WTC11 (cell line): ENCODE measurements around the gene ARSB. TPM values are rescaled to one million over a fixed set of nuclear protein-coding genes. Genes with fewer than 3 reads are reported as not detected.

ENCODE experiments used
- ATAC-seq: fragments of 200-7000 bp; cut with Tn5 transposase; 2 replicates; pipeline ENCODE4 v1.10.0; 2021; ENCODE audit warnings: mild to moderate bottlenecking, moderate library complexity
- CTCF ChIA-PET: fragments of 300-600 bp; sonication (Branson Sonifier 250); formaldehyde crosslinking; loops from one replicate; lab custom pipeline; 2021; ENCODE audit warnings: antibody characterized with exemption; lab: Charles Lee
- POLR2A ChIA-PET: fragments of 350-600 bp; sonication (Branson Sonifier 250); formaldehyde crosslinking; loops from one replicate; lab custom pipeline; 2021; ENCODE audit warnings: antibody characterized with exemption; lab: Charles Lee
- DNase-seq: peaks from one replicate; pipeline ENCODE4 v3.0.0; 2021; ENCODE audit warnings: low spot score
- H3K27ac Mint-ChIP-seq: 2 replicates; pipeline ENCODE4 v1.8.0; 2021; ENCODE audit warnings: mixed read lengths
- H3K27me3 Mint-ChIP-seq: 2 replicates; pipeline ENCODE4 v1.8.0; 2021; ENCODE audit warnings: low read depth, mild to moderate bottlenecking, moderate library complexity, mixed read lengths
- H3K36me3 Mint-ChIP-seq: 2 replicates; pipeline ENCODE4 v1.8.0; 2021; ENCODE audit warnings: mixed read lengths
- H3K4me1 Mint-ChIP-seq: 2 replicates; pipeline ENCODE4 v1.8.0; 2022; ENCODE audit warnings: mixed read lengths
- H3K4me3 Mint-ChIP-seq: 2 replicates; pipeline ENCODE4 v1.8.0; 2021; ENCODE audit warnings: mild to moderate bottlenecking, moderate library complexity, mixed read lengths
- H3K9me3 Mint-ChIP-seq: 2 replicates; pipeline ENCODE4 v1.8.0; 2021; ENCODE audit warnings: mixed read lengths
- E2F1 ChIP-seq: sonication (generic); formaldehyde crosslinking; IDR thresholded peaks from 2 replicates; pipeline ENCODE4 v1.8.0; 2022; ENCODE audit warnings: mild to moderate bottlenecking, missing genetic modification reagents
- E2F5 ChIP-seq: sonication (generic); formaldehyde crosslinking; IDR thresholded peaks from 2 replicates; pipeline ENCODE4 v1.8.1; 2022; ENCODE audit warnings: mild to moderate bottlenecking, moderate library complexity, missing genetic modification reagents
- FOXJ3 ChIP-seq: sonication (generic); formaldehyde crosslinking; IDR thresholded peaks from 2 replicates; pipeline ENCODE4 v1.9.0; 2021; ENCODE audit warnings: missing genetic modification reagents, mild to moderate bottlenecking, borderline replicate concordance
- GRHL2 ChIP-seq: fragments of 250-450 bp; sonication (Bioruptor Pico); IDR thresholded peaks from 2 replicates; pipeline ENCODE4 v1.8.0; 2022; ENCODE audit warnings: mild to moderate bottlenecking, moderate library complexity; ENCODE audit not compliant: insufficient replicate concordance, severe bottlenecking
- JUN ChIP-seq: sonication (generic); formaldehyde crosslinking; IDR thresholded peaks from 2 replicates; pipeline ENCODE4 v1.8.0; 2023; ENCODE audit warnings: mild to moderate bottlenecking, missing genetic modification reagents
- MYBL2 ChIP-seq: sonication (generic); formaldehyde crosslinking; IDR thresholded peaks from 2 replicates; pipeline ENCODE4 v1.8.1; 2023; ENCODE audit warnings: mild to moderate bottlenecking, moderate library complexity, missing genetic modification reagents
- NR2C2 ChIP-seq: sonication (generic); formaldehyde crosslinking; IDR thresholded peaks from 2 replicates; pipeline ENCODE4 v1.8.0; 2022; ENCODE audit warnings: mild to moderate bottlenecking, missing genetic modification reagents
- PREB ChIP-seq: sonication (generic); formaldehyde crosslinking; IDR thresholded peaks from 2 replicates; pipeline ENCODE4 v1.8.1; 2022; ENCODE audit warnings: mild to moderate bottlenecking, missing genetic modification reagents, moderate library complexity, borderline replicate concordance
- RORB ChIP-seq: fragments of 250-450 bp; sonication (Bioruptor Pico); IDR thresholded peaks from 2 replicates; pipeline ENCODE4 v1.9.0; 2021; ENCODE audit warnings: mild to moderate bottlenecking
- SMAD4 ChIP-seq: sonication (generic); formaldehyde crosslinking; IDR thresholded peaks from 2 replicates; pipeline ENCODE4 v1.8.0; 2022; ENCODE audit warnings: mild to moderate bottlenecking, missing genetic modification reagents
- SOX15 ChIP-seq: fragments of 250-450 bp; sonication (Bioruptor Pico); IDR thresholded peaks from 2 replicates; pipeline ENCODE4 v1.9.0; 2021; ENCODE audit warnings: mild to moderate bottlenecking
- TEAD1 ChIP-seq: sonication (generic); formaldehyde crosslinking; IDR thresholded peaks from 2 replicates; pipeline ENCODE4 v1.8.0; 2022; ENCODE audit warnings: mild to moderate bottlenecking, missing genetic modification reagents
- ZNF138 ChIP-seq: sonication (generic); formaldehyde crosslinking; conservative IDR thresholded peaks from 2 replicates; pipeline ENCODE4 v1.8.1; 2022; ENCODE audit warnings: mild to moderate bottlenecking, moderate library complexity, missing genetic modification reagents
- ZNF281 ChIP-seq: sonication (generic); formaldehyde crosslinking; IDR thresholded peaks from 2 replicates; pipeline ENCODE4 v1.8.0; 2023; ENCODE audit warnings: mild to moderate bottlenecking, missing genetic modification reagents
- ZNF416 ChIP-seq: fragments of 250-450 bp; sonication (Bioruptor Pico); IDR thresholded peaks from 2 replicates; pipeline ENCODE4 v1.9.0; 2021; ENCODE audit warnings: mild to moderate bottlenecking, inconsistent platforms
- ZNF532 ChIP-seq: fragments of 250-450 bp; sonication (Bioruptor Pico); IDR thresholded peaks from 2 replicates; pipeline ENCODE4 v1.9.0; 2021; ENCODE audit warnings: mild to moderate bottlenecking, borderline replicate concordance
- total RNA-seq: library from RNA; stranded (reverse); gene quantifications from 3 replicates; pipeline ENCODE4 v1.2.3, GENCODE V29; 2021
- TF ChIP-seq, protein P1 (sequence below): fragments of 250-450 bp; sonication (Bioruptor Pico); IDR thresholded peaks from 2 replicates; pipeline ENCODE4 v1.9.0; 2021; ENCODE audit warnings: moderate library complexity, mild to moderate bottlenecking, inconsistent platforms, borderline replicate concordance
- TF ChIP-seq, protein P2 (sequence below): sonication (generic); formaldehyde crosslinking; conservative IDR thresholded peaks from 2 replicates; pipeline ENCODE4 v1.8.1; 2023; ENCODE audit warnings: mild to moderate bottlenecking, low read depth, missing genetic modification reagents, moderate library complexity

Gene ARSB
- total RNA-seq, 1 experiment from 2014 or later: 9.7 TPM

DNA sequence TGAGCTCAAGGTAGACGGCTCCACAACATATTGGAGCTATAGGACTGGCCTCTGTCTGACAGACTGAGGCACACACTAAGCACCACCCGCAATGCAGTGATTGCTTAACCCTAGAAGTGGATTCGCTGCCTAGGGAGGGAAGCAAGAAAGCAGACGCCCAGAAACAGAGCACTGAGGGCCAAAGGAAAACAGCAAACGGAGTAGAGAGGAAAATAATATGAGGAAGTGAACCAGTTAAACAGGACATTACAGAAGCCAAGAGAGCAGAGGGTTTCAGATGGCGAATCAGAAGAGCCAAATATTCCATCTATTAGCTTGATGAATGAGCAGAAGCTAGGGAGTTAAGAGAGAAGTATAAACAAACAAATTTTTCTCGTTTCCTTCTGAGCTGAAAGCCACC lies 197.3 kb downstream of the ARSB start:
- no peak for TF ChIP-seq TEAD1 (CRISPR knock-in tag)
- TF ChIP-seq ZNF281 (CRISPR knock-in tag): no peak
- no peak for TF ChIP-seq JUN (CRISPR knock-in tag)
- no peak for TF ChIP-seq MYBL2 (CRISPR knock-in tag)
- TF ChIP-seq SOX15 (CRISPR knock-in tag): no peak
- TF ChIP-seq GRHL2: no peak
- TF ChIP-seq ZNF138 (CRISPR knock-in tag): no peak
- no peak for TF ChIP-seq FOXJ3
- TF ChIP-seq PREB (CRISPR knock-in tag): no peak
- TF ChIP-seq RORB (CRISPR knock-in tag): no peak
- ChIA-PET CTCF (interaction anchor here (1.6 kb wide), 1 partner anchor 28 kb away, joined by 3 read pairs; no protein-coding TSS in a partner anchor), POLR2A (interaction anchor here (0.5 kb wide), 1 partner anchor 12 kb away, joined by 3 read pairs; no protein-coding TSS in a partner anchor)
- Mint-ChIP-seq H3K36me3 (no peaks in the 10 kb centered on the region), H3K27me3 (no peaks in the 10 kb centered on the region; the same call in 1 of the 2 replicates), H3K4me1 (no peaks in the 10 kb centered on the region), H3K4me3 (no peak overlapping the region), H3K27ac (no peak overlapping the region), H3K9me3 (no peaks in the 10 kb centered on the region)
- no peak for DNase-seq
- peak; percentile 38; the same call in 1 of the 2 replicates for ATAC-seq

DNA sequence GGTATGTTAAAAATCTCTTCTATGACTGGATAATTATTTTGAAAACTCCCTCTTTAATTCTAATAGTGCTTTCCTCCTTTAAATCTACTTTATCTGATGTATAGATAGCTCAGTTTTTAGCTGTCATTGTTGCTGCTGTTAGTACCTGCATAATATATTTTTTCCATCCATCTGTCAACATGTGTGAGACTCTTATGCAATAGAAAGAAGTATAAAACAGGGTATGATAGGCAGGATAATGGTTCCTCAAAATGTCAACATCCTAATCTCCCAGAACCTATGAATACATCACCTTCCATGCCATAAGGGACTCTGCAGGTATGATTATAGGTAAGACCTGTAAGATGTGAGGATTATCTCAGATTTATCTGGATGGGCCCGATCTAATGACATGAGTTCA lies 199.7 kb downstream of the ARSB start:
- CTCF ChIA-PET: no interaction called here
- no peak for ATAC-seq
- peaks cover under 1% of the 10 kb centered on the region; the same call in 1 of the 2 replicates for H3K4me1 Mint-ChIP-seq
- TF ChIP-seq, protein P1, sequence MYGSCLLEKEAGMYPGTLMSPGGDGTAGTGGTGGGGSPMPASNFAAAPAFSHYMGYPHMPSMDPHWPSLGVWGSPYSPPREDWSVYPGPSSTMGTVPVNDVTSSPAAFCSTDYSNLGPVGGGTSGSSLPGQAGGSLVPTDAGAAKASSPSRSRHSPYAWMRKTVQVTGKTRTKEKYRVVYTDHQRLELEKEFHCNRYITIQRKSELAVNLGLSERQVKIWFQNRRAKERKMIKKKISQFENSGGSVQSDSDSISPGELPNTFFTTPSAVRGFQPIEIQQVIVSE (CRISPR knock-in tag): no peak
- TF ChIP-seq SMAD4 (CRISPR knock-in tag) (no peak), E2F1 (CRISPR knock-in tag) (no peak), ZNF532 (CRISPR knock-in tag) (no peak), E2F5 (CRISPR knock-in tag) (no peak), FOXJ3 (no peak), ZNF416 (CRISPR knock-in tag) (no peak), NR2C2 (no peak), GRHL2 (no peak)
- TF ChIP-seq, protein P2, sequence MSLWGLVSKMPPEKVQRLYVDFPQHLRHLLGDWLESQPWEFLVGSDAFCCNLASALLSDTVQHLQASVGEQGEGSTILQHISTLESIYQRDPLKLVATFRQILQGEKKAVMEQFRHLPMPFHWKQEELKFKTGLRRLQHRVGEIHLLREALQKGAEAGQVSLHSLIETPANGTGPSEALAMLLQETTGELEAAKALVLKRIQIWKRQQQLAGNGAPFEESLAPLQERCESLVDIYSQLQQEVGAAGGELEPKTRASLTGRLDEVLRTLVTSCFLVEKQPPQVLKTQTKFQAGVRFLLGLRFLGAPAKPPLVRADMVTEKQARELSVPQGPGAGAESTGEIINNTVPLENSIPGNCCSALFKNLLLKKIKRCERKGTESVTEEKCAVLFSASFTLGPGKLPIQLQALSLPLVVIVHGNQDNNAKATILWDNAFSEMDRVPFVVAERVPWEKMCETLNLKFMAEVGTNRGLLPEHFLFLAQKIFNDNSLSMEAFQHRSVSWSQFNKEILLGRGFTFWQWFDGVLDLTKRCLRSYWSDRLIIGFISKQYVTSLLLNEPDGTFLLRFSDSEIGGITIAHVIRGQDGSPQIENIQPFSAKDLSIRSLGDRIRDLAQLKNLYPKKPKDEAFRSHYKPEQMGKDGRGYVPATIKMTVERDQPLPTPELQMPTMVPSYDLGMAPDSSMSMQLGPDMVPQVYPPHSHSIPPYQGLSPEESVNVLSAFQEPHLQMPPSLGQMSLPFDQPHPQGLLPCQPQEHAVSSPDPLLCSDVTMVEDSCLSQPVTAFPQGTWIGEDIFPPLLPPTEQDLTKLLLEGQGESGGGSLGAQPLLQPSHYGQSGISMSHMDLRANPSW: no peak
- TF ChIP-seq, all 79 proteins: peak for 0
- DNase-seq: no peak
- H3K4me3 Mint-ChIP-seq: no peak overlapping the region
- no peak overlapping the region for H3K27ac Mint-ChIP-seq
- H3K27me3 Mint-ChIP-seq: no peaks in the 10 kb centered on the region; the same call in 1 of the 2 replicates
- POLR2A ChIA-PET: no interaction called here
- H3K9me3 Mint-ChIP-seq: no peaks in the 10 kb centered on the region
- H3K36me3 Mint-ChIP-seq: no peaks in the 10 kb centered on the region
